G401.6 (cell line): ENCODE measurements around the gene LY6G6C.

Source experiments
- FAIRE-seq: peaks from 2 replicates; lab custom pipeline; 2012; peaks lifted over from hg19 to GRCh38; lab: Jason Lieb, UNC

Gene LY6G6C

GRCh38 chr6:31741815-31742214, 20.3 kb upstream of the LY6G6C start:
- no peak for FAIRE-seq

GRCh38 chr6:31740397-31741223, 19.1 kb upstream of the LY6G6C start:
- FAIRE-seq, result no peak

- peak; percentile 97 for FAIRE-seq
Measured at GRCh38 chr6:31739639-31740396, 18.3 kb upstream of the LY6G6C start, which contains the start of gene MSH5. TSS of gene MSH5 (plus strand) at chr6:31740005. CDS start at chr6:31740467, 462 bp downstream.

DNA sequence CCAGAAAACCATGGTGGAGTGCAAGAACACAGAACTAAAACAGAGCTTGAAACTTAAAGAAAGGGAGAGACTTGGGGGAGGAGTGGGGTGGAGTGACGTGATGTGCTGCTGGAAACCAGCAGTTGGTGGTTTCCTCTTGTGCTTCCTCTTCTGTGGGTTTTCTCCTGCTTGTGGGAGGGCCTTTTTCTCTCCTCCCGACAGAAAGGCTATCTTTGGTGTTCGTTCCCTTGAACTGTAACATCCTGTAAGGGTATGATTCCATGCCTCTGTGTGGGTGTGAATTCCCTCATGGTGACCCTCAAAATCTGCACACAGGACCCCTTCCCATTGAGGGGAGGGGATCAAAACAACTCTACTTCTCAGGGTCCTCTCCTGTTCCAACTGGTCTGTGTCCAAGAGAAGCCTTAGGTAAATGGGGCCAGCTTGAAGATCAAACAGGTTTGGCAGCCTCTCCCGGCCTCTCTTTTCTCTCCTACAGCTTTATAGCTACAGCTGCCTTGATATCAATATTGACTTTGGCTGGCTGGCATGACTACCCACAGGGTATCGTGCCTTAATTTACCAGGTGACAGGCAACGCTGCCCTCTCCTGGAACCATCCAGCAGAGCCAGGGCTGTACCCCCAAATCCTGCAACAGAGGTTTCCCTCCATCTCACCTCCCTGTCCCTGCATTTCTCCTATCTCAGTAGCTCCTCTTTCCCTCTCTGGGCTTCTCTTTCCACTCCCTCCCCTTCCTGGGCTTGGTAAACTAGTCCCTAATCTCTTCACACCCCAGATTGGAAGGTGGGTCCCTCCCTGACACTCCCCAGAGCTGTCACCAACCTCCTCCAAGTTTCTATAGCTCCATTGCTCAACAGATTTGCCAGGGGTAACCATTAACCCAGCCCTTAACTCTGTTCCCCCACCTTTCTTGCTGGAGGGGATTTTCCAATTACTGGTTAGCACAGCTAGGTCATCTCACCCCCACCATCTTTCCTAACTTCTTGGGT, 16.7 kb upstream of the LY6G6C start:
- FAIRE-seq, result peak; percentile 68

DNA sequence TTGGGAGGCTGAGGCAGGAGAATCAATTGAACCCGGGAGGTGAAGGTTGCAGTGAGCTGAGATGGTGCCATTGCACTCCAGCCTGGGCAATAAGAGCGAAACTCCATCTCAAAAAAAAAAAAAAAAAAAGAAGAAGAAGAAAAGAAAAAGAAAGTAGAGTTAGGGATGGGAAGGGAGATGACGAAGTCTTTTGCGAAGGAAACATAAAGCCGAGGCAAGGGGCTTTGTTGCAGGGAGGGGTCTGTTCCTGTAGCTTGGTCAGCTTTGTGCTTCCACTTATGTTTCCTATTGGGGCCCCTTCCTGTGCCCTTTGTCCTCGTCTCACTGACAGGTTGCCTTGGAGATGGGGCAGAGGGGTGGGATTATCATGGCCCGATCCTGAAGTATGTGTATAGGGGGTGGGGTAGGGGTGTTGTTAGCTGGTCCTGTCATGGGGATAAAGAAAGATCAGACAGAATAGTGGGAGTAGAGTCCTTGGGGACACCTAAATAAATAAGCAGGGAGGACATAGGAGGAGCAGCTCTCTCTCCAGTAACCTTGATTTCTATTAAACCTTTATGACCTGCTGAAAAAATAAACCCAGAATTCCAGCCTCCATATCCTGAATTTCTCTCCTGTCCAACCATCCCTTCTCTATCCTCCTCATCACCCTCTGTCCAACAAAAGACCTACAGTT, 15.9 kb upstream of the LY6G6C start:
- no peak for FAIRE-seq

- no peak for FAIRE-seq
Measured at GRCh38 chr6:31736768-31737314, 15.3 kb upstream of the LY6G6C start.

DNA sequence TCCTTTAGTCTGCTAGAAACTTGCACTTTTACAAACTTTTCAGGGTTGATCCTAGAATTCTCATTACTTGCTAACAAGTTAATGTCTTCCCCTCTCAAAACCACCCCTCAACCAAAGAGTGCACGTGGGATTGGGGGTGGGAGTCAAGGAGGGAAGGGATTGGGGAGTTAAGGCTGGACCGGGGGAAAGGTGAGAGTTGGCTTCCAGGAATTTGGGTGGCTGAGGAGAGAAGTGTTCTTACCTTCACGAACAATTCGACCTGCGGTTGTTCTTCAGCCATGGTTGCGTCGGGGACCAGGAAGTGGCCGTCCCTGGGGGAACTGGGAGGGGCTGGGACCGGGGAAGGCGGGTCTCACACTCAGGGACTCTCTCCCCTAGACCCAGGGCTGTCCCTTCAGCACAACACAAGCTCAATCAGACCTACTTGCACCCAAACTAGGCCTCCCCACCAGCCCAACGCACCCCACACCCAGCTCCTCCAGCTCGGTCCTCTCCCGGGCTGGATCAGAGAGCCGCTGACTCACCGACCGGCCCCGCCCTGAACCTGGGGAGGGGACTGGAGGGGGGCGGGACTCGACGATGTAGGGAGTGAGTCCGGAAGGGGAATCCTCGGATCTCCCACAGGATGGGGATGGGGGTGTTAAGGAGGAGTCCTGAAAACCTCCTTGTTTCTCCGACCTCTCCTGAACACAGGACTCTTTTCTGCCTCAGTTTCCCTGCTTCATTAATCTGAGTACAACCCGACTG, 14.6 kb upstream of the LY6G6C start, which contains the start of gene CLIC1:
CLIC1 (minus strand) TSS at position 510 of the 747 bp plus-strand sequence; CDS start at position 280, 230 bp downstream.
- no peak for FAIRE-seq

GRCh38 chr6:31734821-31735406, 13.4 kb upstream of the LY6G6C start:
- FAIRE-seq, result no peak

DNA sequence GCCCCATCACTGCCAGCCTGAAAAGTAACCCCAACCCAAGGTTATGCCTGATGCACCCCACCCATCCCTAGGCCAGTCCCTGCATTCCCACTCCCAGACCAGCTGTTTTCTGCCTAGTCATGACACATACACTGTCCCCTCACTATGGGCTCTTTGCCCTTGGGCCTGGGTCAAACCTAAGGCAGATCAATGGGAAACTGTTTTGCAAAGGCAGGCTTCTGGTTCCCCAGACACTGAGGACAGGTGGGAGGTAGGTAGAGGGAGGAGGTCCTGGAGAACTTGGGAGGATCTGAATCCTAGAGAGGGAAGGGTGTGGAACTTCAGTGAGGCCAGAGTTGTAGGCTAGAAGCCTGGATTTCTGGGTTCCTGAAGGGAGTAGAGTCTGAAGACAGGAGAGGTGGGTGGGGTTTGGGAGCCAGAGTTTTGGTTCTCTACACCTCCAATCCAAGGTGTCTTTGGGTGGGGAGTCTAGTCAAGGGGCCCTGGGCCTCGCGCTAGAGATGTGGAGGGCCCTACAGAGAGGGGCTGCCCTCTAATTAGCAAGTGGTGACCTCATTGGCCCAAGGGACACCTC, 12.8 kb upstream of the LY6G6C start:
- no peak for FAIRE-seq

DNA sequence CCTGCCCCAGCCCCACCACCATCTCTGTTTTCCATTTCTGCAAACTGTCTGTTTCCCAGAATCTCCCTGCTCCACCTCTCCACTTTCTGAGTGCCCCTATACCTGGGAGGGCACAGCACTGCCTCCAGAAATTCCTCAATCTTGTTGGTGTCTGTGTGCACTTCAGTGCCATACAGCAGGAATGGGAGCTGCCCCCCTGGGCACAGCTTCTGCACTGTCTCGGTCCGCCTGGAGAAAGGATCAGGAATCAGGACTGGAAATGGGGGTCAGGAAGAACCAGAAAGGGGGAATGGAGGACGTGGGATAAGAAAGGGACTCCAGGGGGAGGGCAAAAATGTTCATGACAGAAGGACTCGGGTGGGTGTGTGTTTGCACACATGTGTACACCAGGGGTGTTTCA, 12.2 kb upstream of the LY6G6C start:
- FAIRE-seq, result no peak

GRCh38 chr6:31732029-31732428, 10.5 kb upstream of the LY6G6C start:
- FAIRE-seq, result no peak

GRCh38 chr6:31730631-31731086, 9.1 kb upstream of the LY6G6C start:
- FAIRE-seq, result no peak

GRCh38 chr6:31729979-31730630, 8.6 kb upstream of the LY6G6C start:
- peak; percentile 96 for FAIRE-seq

DNA sequence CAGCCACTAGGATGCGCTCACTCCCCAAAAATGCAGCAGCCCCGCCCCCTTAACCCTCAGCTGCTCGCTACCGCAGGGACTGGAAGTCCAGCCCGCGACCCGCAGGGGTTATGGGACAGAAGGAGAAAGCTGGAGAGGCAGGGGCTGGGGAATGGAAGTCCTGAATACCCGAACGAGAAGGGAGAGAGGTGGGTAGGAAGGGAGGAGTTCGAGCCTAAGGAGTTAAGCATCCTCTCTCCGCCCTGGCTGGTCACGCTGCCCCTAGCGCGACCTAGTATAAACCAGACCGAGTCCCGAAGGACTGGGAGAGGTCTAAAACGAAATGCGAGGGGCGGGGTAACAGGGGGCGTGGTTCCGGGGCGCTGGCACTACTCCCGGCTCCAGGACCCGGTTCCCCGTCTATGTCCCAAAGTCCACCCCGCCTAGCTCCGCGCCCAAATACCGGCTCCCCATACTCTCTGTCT, 8.0 kb upstream of the LY6G6C start:
- FAIRE-seq, result peak; percentile 3

- no peak for FAIRE-seq
Measured at GRCh38 chr6:31728767-31729514, 7.4 kb upstream of the LY6G6C start, which contains the start of gene DDAH2. TSS of gene DDAH2 (minus strand) at chr6:31729299. CDS start at chr6:31729161, 138 bp downstream.

GRCh38 chr6:31727717-31728671, 6.4 kb upstream of the LY6G6C start:
- FAIRE-seq, result no peak
